Suprapubic skin (tissue), 4 donors: ENCODE data around the gene SIPA1L3. TPM values are rescaled to one million over a fixed set of nuclear protein-coding genes. Genes with fewer than 3 reads are reported as not detected.
"Not testable (repeated sequence)": the region's sequence is repeated elsewhere in the genome, so short reads cannot be mapped to it uniquely, and the experiment has no call there.

ENCODE experiments used
- DNase-seq, 2 donors: peaks; one replicate each; pipeline ENCODE4 v3.0.0-alpha.2; 2019; ENCODE audit warnings: low spot score in 2 of 2
- H3K27ac ChIP-seq: fragments of 200-600 bp; sonication (generic); one replicate; pipeline ENCODE4 v1.5.1; 2019
- H3K27me3 ChIP-seq: fragments of 200-600 bp; sonication (generic); one replicate; pipeline ENCODE4 v1.5.1; 2019
- H3K36me3 ChIP-seq: fragments of 200-600 bp; sonication (generic); one replicate; pipeline ENCODE4 v1.5.1; 2019
- H3K4me1 ChIP-seq: fragments of 200-600 bp; sonication (generic); one replicate; pipeline ENCODE4 v1.5.1; 2019
- H3K4me3 ChIP-seq: fragments of 200-600 bp; sonication (generic); one replicate; pipeline ENCODE4 v1.5.1; 2019; ENCODE audit warnings: mild to moderate bottlenecking
- H3K9me3 ChIP-seq: fragments of 200-600 bp; sonication (generic); one replicate; pipeline ENCODE4 v1.5.1; 2019
- CTCF ChIP-seq, 2 donors: fragments of 200-600 bp in 1 of 2; fragments of 450-650 bp in 1 of 2; sonication (generic) in 1 of 2; IDR thresholded peaks; one replicate each; pipeline ENCODE4 v1.5.1; 2016 to 2019; ENCODE audit warnings: antibody characterized with exemption in 2 of 2, mild to moderate bottlenecking in 1 of 2, moderate library complexity in 1 of 2
- EP300 ChIP-seq: sonication (generic); formaldehyde crosslinking; IDR thresholded peaks from one replicate; pipeline ENCODE4 v1.6.1; 2017; ENCODE audit warnings: antibody characterized with exemption
- POLR2A ChIP-seq, 2 donors: fragments of 450-650 bp; IDR thresholded peaks; one replicate each; pipeline ENCODE4 v1.6.1; 2017; ENCODE audit warnings: antibody characterized with exemption in 2 of 2, mild to moderate bottlenecking in 2 of 2, moderate library complexity in 2 of 2
- POLR2AphosphoS5 ChIP-seq, 3 donors: sonication (generic); formaldehyde crosslinking; IDR thresholded peaks; one replicate each; pipeline ENCODE4 v1.6.1; 2017; ENCODE audit warnings: antibody characterized with exemption in 3 of 3
- WGBS: methylation state at CpG from one replicate; pipeline ENCODE4 v1.1.5; 2018; 5-methylcytosine and 5-hydroxymethylcytosine counted together
- total RNA-seq, 4 donors: library from RNA; depleted of rRNA; stranded (reverse); fragments of >200 nt; gene quantifications; one replicate each; pipeline ENCODE4 v1.1.0, GENCODE V29; 2016

The SIPA1L3 gene
- total RNA-seq, 4 donors from 2014 or later = 52.6 to 92.1 (median 81.8) TPM

GRCh38 chr19:37909661-37910199 lies 2.7 kb downstream of the SIPA1L3 start:
- H3K4me3 ChIP-seq = no peak overlapping the region
- H3K36me3 ChIP-seq = no peaks in the 10 kb centered on the region
- no peak for DNase-seq
- no peaks in the 10 kb centered on the region for H3K27me3 ChIP-seq
- no peak overlapping the region for H3K27ac ChIP-seq
- H3K4me1 ChIP-seq = peaks cover 20% of the 10 kb centered on the region
- WGBS = 66% methylated on average over 6 of the region's 6 CpGs
- TF ChIP-seq CTCF (IDR thresholded peaks at IDR 0.05) = no peak
- TF ChIP-seq EP300 = no peak
- TF ChIP-seq POLR2A (IDR thresholded peaks at IDR 0.05) = no peak
- TF ChIP-seq POLR2AphosphoS5 (IDR thresholded peaks at IDR 0.05) = no peak
- H3K9me3 ChIP-seq = no peaks in the 10 kb centered on the region

GRCh38 chr19:37914908-37915307 lies 7.9 kb downstream of the SIPA1L3 start:
- TF ChIP-seq POLR2AphosphoS5 (IDR thresholded peaks at IDR 0.05) = no peak
- TF ChIP-seq CTCF (IDR thresholded peaks at IDR 0.05) = no peak
- TF ChIP-seq POLR2A (IDR thresholded peaks at IDR 0.05) = no peak
- no peak for TF ChIP-seq EP300
- Histone ChIP-seq H3K27ac (no peak overlapping the region), H3K36me3 (no peaks in the 10 kb centered on the region), H3K9me3 (no peaks in the 10 kb centered on the region), H3K27me3 (no peaks in the 10 kb centered on the region), H3K4me3 (no peak overlapping the region), H3K4me1 (no peaks in the 10 kb centered on the region)
- DNase-seq = no peak
- 78% methylated on average over 2 of the region's 2 CpGs for WGBS

GRCh38 chr19:37920591-37921450 lies 13.8 kb downstream of the SIPA1L3 start:
- no peak for DNase-seq
- H3K27ac ChIP-seq = no peak overlapping the region

GRCh38 chr19:37924573-37924972 lies 17.6 kb downstream of the SIPA1L3 start:
- 91% methylated on average over 8 of the region's 8 CpGs for WGBS
- DNase-seq, H3K4me3 ChIP-seq, H3K36me3 ChIP-seq, H3K4me1 ChIP-seq, H3K9me3 ChIP-seq, H3K27me3 ChIP-seq, H3K27ac ChIP-seq: not testable (repeated sequence)

More at GRCh38 chr19:37920591-37921450, 13.8 kb downstream of the SIPA1L3 start:
- Histone ChIP-seq H3K4me1 (no peaks in the 10 kb centered on the region), H3K27me3 (no peaks in the 10 kb centered on the region), H3K9me3 (no peaks in the 10 kb centered on the region), H3K36me3 (no peaks in the 10 kb centered on the region), H3K4me3 (no peak overlapping the region)
- TF ChIP-seq POLR2A (IDR thresholded peaks at IDR 0.05) (no peak), EP300 (no peak), POLR2AphosphoS5 (IDR thresholded peaks at IDR 0.05) (no peak), CTCF (IDR thresholded peaks at IDR 0.05) (no peak)
- WGBS = 76% methylated on average over 23 of the region's 23 CpGs

GRCh38 chr19:37925212-37925611 lies 18.2 kb downstream of the SIPA1L3 start:
- Histone ChIP-seq H3K27me3 (no peaks in the 10 kb centered on the region), H3K4me3 (no peak overlapping the region), H3K27ac (no peak overlapping the region), H3K4me1 (peaks cover 3% of the 10 kb centered on the region), H3K36me3 (no peaks in the 10 kb centered on the region), H3K9me3 (no peaks in the 10 kb centered on the region)
- TF ChIP-seq CTCF (IDR thresholded peaks at IDR 0.05) = no peak
- no peak for TF ChIP-seq POLR2A (IDR thresholded peaks at IDR 0.05)
- TF ChIP-seq EP300 = no peak
- no peak for TF ChIP-seq POLR2AphosphoS5 (IDR thresholded peaks at IDR 0.05)
- no peak for DNase-seq
- WGBS = 91% methylated on average over 3 of the region's 3 CpGs
